ENCODE data around the gene TSKS. TPM values are rescaled to one million over a fixed set of nuclear protein-coding genes. Genes with fewer than 3 reads are reported as not detected.

TSKS gene
- total and polyA plus RNA-seq, 3 donors from 2014 or later: 65.3 to 137 (median 101) TPM

- intact Hi-C loops (cut with DNase I; ENCODE audit: low total_unique reads): no loop called here
- Histone ChIP-seq H3K4me3 (no peak overlapping the region), H3K4me1 (no peaks in the 10 kb centered on the region), H3K27ac (no peak overlapping the region), H3K27me3 (no peaks in the 10 kb centered on the region), H3K9me3 (no peaks in the 10 kb centered on the region), H3K36me3 (ENCODE audit: low read depth, missing control alignments) (no peaks in the 10 kb centered on the region)
- DNase-seq: no peak
- WGBS, 2 donors: 85 to 88% methylated on average over 11 of the region's 11 CpGs
- TF ChIP-seq, protein P1, sequence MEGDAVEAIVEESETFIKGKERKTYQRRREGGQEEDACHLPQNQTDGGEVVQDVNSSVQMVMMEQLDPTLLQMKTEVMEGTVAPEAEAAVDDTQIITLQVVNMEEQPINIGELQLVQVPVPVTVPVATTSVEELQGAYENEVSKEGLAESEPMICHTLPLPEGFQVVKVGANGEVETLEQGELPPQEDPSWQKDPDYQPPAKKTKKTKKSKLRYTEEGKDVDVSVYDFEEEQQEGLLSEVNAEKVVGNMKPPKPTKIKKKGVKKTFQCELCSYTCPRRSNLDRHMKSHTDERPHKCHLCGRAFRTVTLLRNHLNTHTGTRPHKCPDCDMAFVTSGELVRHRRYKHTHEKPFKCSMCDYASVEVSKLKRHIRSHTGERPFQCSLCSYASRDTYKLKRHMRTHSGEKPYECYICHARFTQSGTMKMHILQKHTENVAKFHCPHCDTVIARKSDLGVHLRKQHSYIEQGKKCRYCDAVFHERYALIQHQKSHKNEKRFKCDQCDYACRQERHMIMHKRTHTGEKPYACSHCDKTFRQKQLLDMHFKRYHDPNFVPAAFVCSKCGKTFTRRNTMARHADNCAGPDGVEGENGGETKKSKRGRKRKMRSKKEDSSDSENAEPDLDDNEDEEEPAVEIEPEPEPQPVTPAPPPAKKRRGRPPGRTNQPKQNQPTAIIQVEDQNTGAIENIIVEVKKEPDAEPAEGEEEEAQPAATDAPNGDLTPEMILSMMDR (IDR thresholded peaks at IDR 0.05): no peak
- no peak for TF ChIP-seq POLR2A (IDR thresholded peaks at IDR 0.05)
These were observed 16.8 kb upstream of the TSKS start for GRCh38 chr19:49779731-49780555.

DNA sequence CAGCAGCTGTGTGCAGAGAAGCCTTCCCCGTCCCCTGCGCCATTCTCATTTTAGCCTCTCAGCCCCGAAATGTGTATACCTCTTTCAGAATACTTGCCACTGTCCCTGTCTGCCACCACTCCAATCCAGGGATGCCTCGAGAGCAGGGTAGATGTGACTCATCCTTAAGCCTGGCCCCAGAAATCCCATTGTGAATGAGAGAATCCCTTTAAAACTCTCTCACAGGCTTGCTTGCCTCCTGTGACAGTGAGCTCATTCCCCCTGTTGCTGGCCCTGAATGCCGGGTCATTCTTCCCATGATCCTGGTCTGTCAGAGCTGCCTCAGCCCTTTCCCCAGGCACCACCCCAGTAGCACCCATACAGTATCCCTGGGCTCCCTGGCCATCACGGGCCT is 13.3 kb upstream of the TSKS start:
- H3K36me3 ChIP-seq (ENCODE audit: low read depth, missing control alignments): no peaks in the 10 kb centered on the region
- DNase-seq: no peak
- no peak overlapping the region for H3K27ac ChIP-seq
- WGBS, 2 donors: 84 to 90% methylated on average over 6 of the region's 6 CpGs
- H3K4me1 ChIP-seq: peaks cover 6% of the 10 kb centered on the region
- H3K9me3 ChIP-seq: no peaks in the 10 kb centered on the region
- intact Hi-C loops (cut with DNase I; ENCODE audit: low total_unique reads): no loop called here
- no peak overlapping the region for H3K4me3 ChIP-seq
- TF ChIP-seq POLR2A (IDR thresholded peaks at IDR 0.05): no peak
- TF ChIP-seq, protein P1 (IDR thresholded peaks at IDR 0.05): no peak
- no peaks in the 10 kb centered on the region for H3K27me3 ChIP-seq

- intact Hi-C loops (cut with DNase I; ENCODE audit: low total_unique reads): no loop called here
- Histone ChIP-seq H3K4me1 (peaks cover 6% of the 10 kb centered on the region), H3K4me3 (no peak overlapping the region), H3K9me3 (no peaks in the 10 kb centered on the region), H3K27me3 (no peaks in the 10 kb centered on the region), H3K27ac (no peak overlapping the region), H3K36me3 (ENCODE audit: low read depth, missing control alignments) (no peaks in the 10 kb centered on the region)
- no peak for DNase-seq
- no peak for TF ChIP-seq POLR2A (IDR thresholded peaks at IDR 0.05)
- 87 to 94% methylated on average over 18 to 20 of the region's 20 CpGs for WGBS, 2 donors
These were observed 12.8 kb upstream of the TSKS start for GRCh38 chr19:49775742-49776370.

- H3K36me3 ChIP-seq (ENCODE audit: low read depth, missing control alignments): no peaks in the 10 kb centered on the region
- 89% methylated on average over 8 of the region's 8 CpGs for whole genome bisulfite sequencing, 2 donors
These were observed 11.9 kb upstream of the TSKS start for GRCh38 chr19:49774969-49775368.

More at GRCh38 chr19:49774969-49775368, 11.9 kb upstream of the TSKS start:
- no peak for DNase-seq
- intact Hi-C loops (cut with DNase I; ENCODE audit: low total_unique reads): no loop called here
- Histone ChIP-seq H3K27ac (no peak overlapping the region), H3K4me1 (peaks cover 14% of the 10 kb centered on the region), H3K27me3 (no peaks in the 10 kb centered on the region), H3K4me3 (no peak overlapping the region), H3K9me3 (no peaks in the 10 kb centered on the region)
- TF ChIP-seq POLR2A (IDR thresholded peaks at IDR 0.05): no peak
- TF ChIP-seq, protein P1 (IDR thresholded peaks at IDR 0.05): no peak

Measured in testis (tissue), 3 donors.